Heart left ventricle (tissue), 13 donors: ENCODE data around the gene SNX6.

ENCODE experiments used
- POLR2A ChIP-seq, 2 donors: fragments of 450-650 bp; IDR thresholded peaks; one replicate each; pipeline ENCODE4 v1.6.1; 2017; ENCODE audit warnings: antibody characterized with exemption in 2 of 2, mild to moderate bottlenecking in 2 of 2, moderate library complexity in 2 of 2
- TF ChIP-seq, protein P1 (sequence below), 12 donors: fragments of 200-600 bp; sonication (generic) in 4 of 12; IDR thresholded peaks; one replicate each; pipeline versions ENCODE4 v1.5.0 to v1.8.0; 2018 to 2022; ENCODE audit warnings: antibody characterized with exemption in 12 of 12, mild to moderate bottlenecking in 5 of 12
- donor health status: ischemic (EF 13 %, LVEDD 7.1; RV severe dilation, severe dysfunction).
- donor health status: DM: no; HTN: yes; CAD: no.
- donor health status: DM: no; HTN: no; CAD: no.
- donor health status: ischemic (EF 25% LVEDD 6.9; RV normal size, moderate dysfunction).
- donor health status: ischemic (EF 25% LVEDD 5.7; RV mildly dilated, moderate dysfunction).
- donor health status: ischemic (EF 35%, LVEDD 5.7; RV mildly dilated, moderate dysfunction).
- donor health status: nonischemic (EF 11% LVEDD 7.7; RV severe dilation, severe dysfunction).
- donor health status: DM: yes; HTN: yes; CAD: no.
- donor health status: PGD.
- donor health status: ischemic (EF 29% LVEDD 5.4; RV normal size, mild dysfunction).
- donor health status: nonischemic (EF 23%, LVEDD 6.1; RV moderate dilation, normal function).

GRCh38 chr14:34678306-34678705 lies 48.4 kb upstream of the SNX6 start:
- TF ChIP-seq POLR2A (IDR thresholded peaks at IDR 0.05): no peak
- TF ChIP-seq, protein P1, sequence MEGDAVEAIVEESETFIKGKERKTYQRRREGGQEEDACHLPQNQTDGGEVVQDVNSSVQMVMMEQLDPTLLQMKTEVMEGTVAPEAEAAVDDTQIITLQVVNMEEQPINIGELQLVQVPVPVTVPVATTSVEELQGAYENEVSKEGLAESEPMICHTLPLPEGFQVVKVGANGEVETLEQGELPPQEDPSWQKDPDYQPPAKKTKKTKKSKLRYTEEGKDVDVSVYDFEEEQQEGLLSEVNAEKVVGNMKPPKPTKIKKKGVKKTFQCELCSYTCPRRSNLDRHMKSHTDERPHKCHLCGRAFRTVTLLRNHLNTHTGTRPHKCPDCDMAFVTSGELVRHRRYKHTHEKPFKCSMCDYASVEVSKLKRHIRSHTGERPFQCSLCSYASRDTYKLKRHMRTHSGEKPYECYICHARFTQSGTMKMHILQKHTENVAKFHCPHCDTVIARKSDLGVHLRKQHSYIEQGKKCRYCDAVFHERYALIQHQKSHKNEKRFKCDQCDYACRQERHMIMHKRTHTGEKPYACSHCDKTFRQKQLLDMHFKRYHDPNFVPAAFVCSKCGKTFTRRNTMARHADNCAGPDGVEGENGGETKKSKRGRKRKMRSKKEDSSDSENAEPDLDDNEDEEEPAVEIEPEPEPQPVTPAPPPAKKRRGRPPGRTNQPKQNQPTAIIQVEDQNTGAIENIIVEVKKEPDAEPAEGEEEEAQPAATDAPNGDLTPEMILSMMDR (IDR thresholded peaks at IDR 0.05): no peak
